GM13976 (cell line): ENCODE results near the gene PXDN.
"Not testable (repeated sequence)": the region's sequence is repeated elsewhere in the genome, so short reads cannot be mapped to it uniquely, and the experiment has no call there.

ENCODE experiments used
- DNase-seq: peaks from one replicate; pipeline ENCODE4 v3.0.0; 2012; ENCODE audit warnings: low spot score
- CTCF ChIP-seq: IDR thresholded peaks from 2 replicates; pipeline ENCODE4 v1.5.1; 2012; ENCODE audit warnings: borderline replicate concordance, mild to moderate bottlenecking; ENCODE audit not compliant: insufficient read depth; ENCODE audit errors: extremely low read depth, missing control alignments, control extremely low read depth
- in situ Hi-C: fragments of 300-500 bp; cut with MboI; formaldehyde crosslinking; loops from one replicate; pipeline ENCODE4 v1.12.0; 2022; ENCODE audit warnings: low sequenced_read_pairs, mixed read lengths, inconsistent platforms; ENCODE audit not compliant: unreplicated experiment

The PXDN gene

GRCh38 chr2:1736997-1737480 is 7.3 kb downstream of the PXDN start:
- no peak for DNase-seq
- TF ChIP-seq CTCF: no peak
- in situ Hi-C loops: no loop called here

GRCh38 chr2:1736045-1736444 is 8.3 kb downstream of the PXDN start:
- no peak for DNase-seq
- in situ Hi-C loops: no loop called here
- no peak for TF ChIP-seq CTCF

DNA sequence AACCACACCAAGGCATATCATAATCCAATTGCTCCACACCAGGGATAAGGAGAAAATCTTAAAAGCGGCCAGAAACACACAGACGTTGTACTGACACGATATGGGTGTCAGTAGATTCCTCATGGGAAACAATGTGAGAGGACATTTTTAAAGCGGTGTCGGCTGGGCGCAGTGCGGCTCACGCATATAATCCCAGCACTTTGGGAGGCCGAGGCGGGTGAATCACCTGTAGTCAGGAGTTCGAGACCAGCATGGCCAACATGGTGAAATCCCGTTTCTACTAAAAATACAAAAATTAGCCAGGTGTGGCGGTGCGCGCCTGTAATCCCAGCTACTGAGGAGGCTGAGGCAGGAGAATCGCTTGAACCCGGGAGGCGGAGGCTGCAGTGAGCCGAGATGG is 11.0 kb downstream of the PXDN start:
- DNase-seq, in situ Hi-C loops: not testable (repeated sequence)

GRCh38 chr2:1731963-1732768 is 12.1 kb downstream of the PXDN start:
- DNase-seq: no peak
- in situ Hi-C loops: no loop called here
- TF ChIP-seq CTCF: no peak

GRCh38 chr2:1731447-1731962 is 12.8 kb downstream of the PXDN start:
- TF ChIP-seq CTCF: no peak
- no peak for DNase-seq
- in situ Hi-C loops: no loop called here

GRCh38 chr2:1730015-1730927 is 14.0 kb downstream of the PXDN start:
- in situ Hi-C loops: no loop called here
- TF ChIP-seq CTCF: no peak
- no peak for DNase-seq
